Erythroblast (primary cell): ENCODE data around the gene FGF16.

Experiments
- GATA1 ChIP-seq: IDR thresholded peaks from 2 replicates; pipeline ENCODE4 v1.6.1; 2011; ENCODE audit warnings: low read depth, mild to moderate bottlenecking, control low read depth, low read length, moderate library complexity
- POLR2A ChIP-seq: IDR thresholded peaks from 2 replicates; pipeline ENCODE4 v1.6.1; 2011; ENCODE audit warnings: mild to moderate bottlenecking, low read length

DNA sequence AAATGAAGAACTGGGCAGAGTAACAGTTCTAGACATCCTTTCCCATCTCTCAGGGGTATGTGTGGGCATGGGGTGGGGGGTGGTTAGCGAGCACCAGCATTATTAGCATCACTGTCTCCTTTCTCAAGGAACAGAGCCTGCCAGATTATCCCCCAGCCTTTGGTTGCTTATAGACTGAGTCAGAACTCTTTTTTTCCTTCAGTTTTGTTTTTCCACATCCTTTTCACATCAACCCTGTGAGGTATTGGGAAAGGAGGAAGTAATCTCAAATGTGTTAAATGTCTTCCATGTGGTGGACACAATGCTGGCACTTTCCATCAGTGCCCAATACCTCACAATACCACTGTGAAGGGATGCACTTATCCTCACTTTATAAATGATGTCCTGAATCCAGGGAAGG lies 3.1 kb upstream of the FGF16 start:
- TF ChIP-seq POLR2A (no peak), GATA1 (no peak)
